Mesenteric fat pad (tissue), 1 donor: Measurements from ENCODE around the gene HEPH. TPM values are rescaled to one million over a fixed set of nuclear protein-coding genes. Genes with fewer than 3 reads are reported as not detected.
"Not testable (repeated sequence)": the region's sequence is repeated elsewhere in the genome, so short reads cannot be mapped to it uniquely, and the experiment has no call there.

ENCODE experiments used
- DNase-seq: peaks from one replicate; pipeline ENCODE4 v3.0.0-alpha.2; 2020; ENCODE audit warnings: low spot score
- total RNA-seq: library from RNA; stranded (reverse); fragmentation: NEBNext Ultra II Directional; extraction: Animal tissue kit (Norgen Biotek cat#: 25700); gene quantifications from one replicate; pipeline ENCODE4 v1.2.1, GENCODE V29; 2021
- donor health status: DM: yes; HTN: yes; CAD: no.

Gene HEPH
- total RNA-seq, 1 donor from 2014 or later = 3.9 TPM

DNA sequence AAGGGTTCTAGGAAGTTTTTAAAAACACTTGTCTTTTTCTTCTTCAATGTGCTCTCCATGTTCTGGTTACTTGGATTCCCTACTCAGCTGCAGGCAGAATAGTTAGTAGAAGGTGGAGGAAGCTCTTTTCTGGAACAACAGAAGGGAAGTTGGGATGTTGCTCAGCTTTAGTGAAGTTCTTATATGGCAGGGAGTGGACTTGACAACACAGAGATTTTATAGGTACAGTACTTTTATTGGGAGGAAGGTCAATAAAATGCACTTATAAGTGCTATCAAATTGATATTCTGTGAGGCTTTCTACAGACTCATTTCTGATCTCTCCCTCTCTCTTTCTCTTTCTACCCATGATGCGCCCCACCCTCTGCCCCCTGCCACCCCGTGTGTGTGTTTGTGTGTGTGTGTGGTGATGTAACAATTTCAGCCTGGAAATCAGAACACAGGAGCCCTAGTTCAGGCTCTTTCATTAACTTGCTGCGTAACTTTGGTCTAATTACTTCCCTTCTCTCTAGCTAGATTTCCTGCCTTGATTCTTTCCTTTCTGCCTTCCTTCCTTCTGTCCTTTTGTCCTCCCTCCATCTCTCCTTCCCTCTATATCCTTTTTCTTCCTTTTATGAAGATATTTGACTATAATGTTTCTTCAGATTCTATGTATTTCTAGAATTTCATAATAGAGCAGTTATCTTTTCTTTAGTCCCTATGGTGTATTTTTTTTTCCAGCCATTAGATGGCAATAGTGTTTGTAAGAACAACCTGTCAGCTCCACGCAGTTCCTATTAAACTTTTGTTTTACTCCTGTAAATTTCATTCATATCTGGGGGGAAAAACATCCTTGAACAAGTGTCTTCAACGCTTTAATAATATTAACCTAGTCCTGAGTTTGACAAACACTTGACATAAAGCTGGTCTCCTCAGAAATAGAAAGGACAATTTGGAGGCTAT, 37.1 kb downstream of the HEPH start:
- no peak for DNase-seq

DNA sequence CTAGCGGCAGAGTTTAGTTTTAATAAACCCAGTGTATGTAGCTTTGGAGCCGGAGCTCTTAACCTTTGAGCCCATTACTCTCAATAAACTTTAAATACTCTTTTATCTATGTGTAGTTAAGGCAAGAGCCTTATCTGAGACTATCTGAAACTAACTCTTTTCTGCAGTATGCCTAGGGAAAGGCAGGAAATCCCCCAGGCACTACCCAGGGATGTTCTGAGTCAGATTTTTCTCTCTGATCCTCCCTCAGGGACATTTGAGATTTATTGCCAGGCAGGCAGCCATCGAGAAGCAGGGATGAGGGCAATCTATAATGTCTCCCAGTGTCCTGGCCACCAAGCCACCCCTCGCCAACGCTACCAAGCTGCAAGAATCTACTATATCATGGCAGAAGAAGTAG, 39.1 kb downstream of the HEPH start:
- no peak for DNase-seq

DNA sequence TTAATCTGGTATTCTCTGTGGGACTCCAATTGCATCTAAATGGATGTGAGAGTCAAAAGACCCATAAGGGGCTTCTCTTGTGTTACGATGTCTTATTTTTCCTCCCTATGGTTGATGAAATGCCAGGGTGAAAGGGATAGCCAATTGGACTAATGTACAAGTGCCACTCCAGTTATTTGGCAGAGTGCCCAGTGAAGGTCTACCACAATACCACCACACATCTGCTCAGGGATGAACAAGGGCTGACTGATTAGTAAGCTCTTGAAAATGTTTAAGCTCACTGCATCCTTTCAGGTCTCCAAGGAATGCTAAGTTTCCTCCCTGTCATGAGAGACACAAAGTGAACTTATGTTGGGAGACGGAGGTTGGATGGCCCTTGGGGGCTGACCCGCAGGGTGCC, 57.8 kb downstream of the HEPH start:
- no peak for DNase-seq

DNA sequence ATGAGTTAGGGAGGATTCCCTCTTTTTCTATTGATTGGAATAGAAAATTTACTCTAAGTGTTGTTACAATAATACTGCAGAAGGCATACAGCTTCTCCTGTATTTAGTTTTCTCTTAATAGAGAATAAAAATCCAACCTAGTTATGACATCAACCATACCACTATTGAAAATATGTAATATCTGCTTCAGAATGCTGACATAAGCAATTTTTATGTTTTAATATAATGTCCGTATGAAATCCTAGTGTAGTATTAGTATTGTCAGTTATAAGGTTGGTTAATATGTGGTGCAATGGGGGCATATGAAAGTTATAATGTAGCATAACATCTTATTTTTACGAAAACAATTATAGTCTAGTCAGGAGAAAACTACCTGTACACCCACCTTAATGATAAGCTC, 68.2 kb downstream of the HEPH start:
- DNase-seq = no peak

DNA sequence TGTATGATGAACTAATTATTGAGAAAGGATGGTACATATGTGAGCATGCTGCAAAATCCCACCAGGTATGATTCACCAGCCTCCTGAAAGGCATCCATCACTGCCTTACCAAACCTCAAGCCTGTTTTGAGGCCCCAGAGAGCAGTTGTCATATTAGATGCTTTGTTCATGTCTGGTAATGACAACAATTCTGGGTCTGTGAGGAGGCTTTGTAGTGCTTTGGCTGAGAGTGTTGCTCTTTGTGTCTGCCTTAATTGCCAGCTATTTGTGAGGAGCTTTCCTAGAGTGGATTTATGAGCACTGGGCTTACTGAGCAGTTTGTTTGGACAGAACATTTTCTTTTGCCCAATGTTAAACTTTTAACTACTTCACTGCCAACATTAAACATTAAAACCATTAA, 69.2 kb downstream of the HEPH start:
- no peak for DNase-seq

DNA sequence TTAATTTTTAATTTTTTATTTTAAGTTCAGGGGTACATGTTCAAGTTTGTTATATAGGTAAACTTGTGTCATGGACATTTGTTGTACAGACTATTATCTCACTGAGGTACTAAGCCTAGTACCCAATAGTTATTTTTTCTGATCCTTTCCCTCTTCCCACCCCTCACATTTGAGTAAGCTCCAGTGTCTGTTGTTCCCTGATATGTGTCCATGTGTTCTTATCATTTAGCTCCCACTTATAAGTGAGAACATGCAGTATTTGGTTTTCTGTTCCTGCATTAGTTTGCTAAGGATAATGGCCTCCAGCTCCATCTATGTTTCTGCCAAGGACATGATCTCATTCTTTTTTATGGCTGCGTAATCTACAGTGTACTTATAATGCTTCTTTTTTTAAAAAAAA, 69.9 kb downstream of the HEPH start:
- not testable (repeated sequence) for DNase-seq

DNA sequence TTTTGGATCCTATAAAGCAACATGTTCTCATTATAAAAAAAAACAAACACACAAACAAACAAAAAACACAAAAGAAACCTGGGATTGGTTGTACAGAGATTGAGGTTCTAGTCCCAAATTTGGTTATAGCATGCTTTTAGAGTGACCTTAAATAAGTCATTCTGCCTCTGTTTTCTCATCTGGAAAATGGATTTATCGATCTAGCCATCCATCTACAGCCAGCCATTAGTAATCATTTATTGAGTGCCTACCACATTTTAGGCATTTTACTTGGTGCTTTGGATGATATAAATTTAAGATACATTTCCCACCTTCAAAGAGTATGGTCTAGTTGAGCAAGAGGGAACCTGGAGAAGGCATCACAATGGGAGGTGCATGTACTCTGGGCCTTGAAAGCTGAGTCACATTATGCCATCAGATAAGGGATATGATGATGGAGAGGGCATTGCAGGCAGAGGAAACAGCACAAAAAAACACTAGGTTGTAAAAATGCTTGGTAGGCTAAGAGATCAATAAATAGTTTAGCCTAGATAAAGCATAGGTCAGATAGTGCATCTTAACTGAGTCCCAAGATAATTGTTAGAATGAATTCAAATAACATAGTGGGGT, 91.4 kb downstream of the HEPH start:
- DNase-seq = no peak

DNA sequence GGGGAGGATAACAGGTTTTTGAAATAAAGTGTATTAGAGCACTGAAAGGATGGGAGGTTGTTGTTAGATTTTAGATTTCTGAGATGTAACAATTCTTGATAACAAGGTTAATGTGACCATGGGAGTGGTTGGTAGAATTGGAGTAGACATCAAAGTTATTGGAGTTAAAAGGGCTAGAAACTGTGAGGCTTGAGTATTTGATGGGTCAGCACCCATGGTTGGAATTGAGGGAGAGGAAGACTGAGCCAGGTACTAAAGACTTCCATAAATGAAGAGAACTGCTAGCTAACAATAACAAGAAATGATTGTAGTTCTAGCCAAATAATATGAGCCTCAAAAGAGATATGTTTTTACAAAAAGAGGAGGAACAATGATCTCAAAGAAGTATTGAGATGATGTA, 98.8 kb downstream of the HEPH start:
- DNase-seq = no peak

Other genes starting within 250 kb of the HEPH start
- gene VSIG4, start 124.2 kb upstream of the HEPH start, total RNA-seq = 448 TPM